A549 (cell line): ENCODE data around the gene TXNRD1. TPM values are rescaled to one million over a fixed set of nuclear protein-coding genes. Genes with fewer than 3 reads are reported as not detected.

ENCODE experiments used
- ATAC-seq, 2 experiments: fragments of 200-7000 bp in 1 of 2; fragments of >200 bp in 1 of 2; cut with Nextera tagmentation in 1 of 2; cut with Tn5 transposase in 1 of 2; 3 replicates each; pipeline versions ENCODE4 v1.8.0 to v1.9.1; 2018 to 2020; ENCODE audit warnings: mild to moderate bottlenecking in 1 of 2, moderate library complexity in 1 of 2
- CTCF ChIA-PET: fragments of 300-600 bp; sonication (Branson Sonifier 250); formaldehyde crosslinking; extraction: SDS; loops from one replicate; lab custom pipeline; 2021; ENCODE audit warnings: antibody characterized with exemption, inconsistent platforms; lab: Yijun Ruan, JAX
- POLR2A ChIA-PET: fragments of 350-600 bp; formaldehyde crosslinking; extraction: SDS; loops from one replicate; lab custom pipeline; 2021; ENCODE audit warnings: antibody characterized with exemption, inconsistent platforms; lab: Yijun Ruan, JAX
- DNase-seq, 2 experiments: peaks; one replicate each; pipeline versions ENCODE4 v3.0.0 to v3.0.0-alpha.2; 2011 to 2016; ENCODE audit warnings: low read depth in 1 of 2, low spot score in 1 of 2
- FAIRE-seq: peaks from 2 replicates; lab custom pipeline; 2011; peaks lifted over from hg19 to GRCh38; lab: Jason Lieb, UNC
- H3K27ac ChIP-seq, 2 experiments: fragments of >200 bp; sonication (Bioruptor Twin); formaldehyde crosslinking; 3 replicates each; pipeline ENCODE4 v1.5.1; 2016 to 2017
- H3K4me1 ChIP-seq: fragments of >200 bp; sonication (Bioruptor Twin); formaldehyde crosslinking; 3 replicates; pipeline ENCODE4 v1.6.1; 2016
- H3K4me2 ChIP-seq: fragments of >200 bp; sonication (Bioruptor Twin); formaldehyde crosslinking; 3 replicates; pipeline ENCODE4 v1.6.1; 2016
- H3K4me3 ChIP-seq: fragments of >200 bp; sonication (Bioruptor Twin); formaldehyde crosslinking; 3 replicates; pipeline ENCODE4 v1.5.1; 2016
- H3K9me3 ChIP-seq: fragments of >200 bp; sonication (Bioruptor Twin); formaldehyde crosslinking; 3 replicates; pipeline ENCODE4 v1.6.1; 2016
- BHLHE40 ChIP-seq: IDR thresholded peaks from 2 replicates; pipeline ENCODE4 v1.6.1; 2012; ENCODE audit warnings: low read depth, low read length, inconsistent platforms
- ESRRA ChIP-seq: fragments of 150-350 bp; IDR thresholded peaks from 2 replicates; pipeline ENCODE4 v1.6.1; 2014; ENCODE audit warnings: mild to moderate bottlenecking, low read length, borderline replicate concordance
- FOSL2 ChIP-seq, 2 experiments: fragments of 450-650 bp in 1 of 2; fragments of >200 bp in 1 of 2; sonication (Bioruptor Twin) in 1 of 2; formaldehyde crosslinking; IDR thresholded peaks; 2 replicates each; pipeline versions ENCODE4 v1.5.0 to v1.6.1; 2016 to 2020; ENCODE audit warnings: mild to moderate bottlenecking in 1 of 2, moderate library complexity in 1 of 2
- GATA3 ChIP-seq: IDR thresholded peaks from 2 replicates; pipeline ENCODE4 v1.6.1; 2012; ENCODE audit warnings: borderline replicate concordance
- JUN ChIP-seq, 2 experiments: fragments of >200 bp; sonication (Bioruptor Twin); formaldehyde crosslinking; IDR thresholded peaks; 2 replicates in 1 of 2; 3 replicates in 1 of 2; pipeline ENCODE4 v1.6.1; 2016 to 2017
- KDM1A ChIP-seq: fragments of 200-600 bp; sonication (generic); IDR thresholded peaks from 2 replicates; pipeline ENCODE4 v1.6.1; 2016; ENCODE audit warnings: low read depth, mild to moderate bottlenecking
- MAFK ChIP-seq: fragments of 450-650 bp; IDR thresholded peaks from 2 replicates; pipeline ENCODE4 v1.6.1; 2014; ENCODE audit not compliant: partially characterized antibody
- MAZ ChIP-seq: fragments of 150-350 bp; IDR thresholded peaks from 2 replicates; pipeline ENCODE4 v1.6.1; 2014; ENCODE audit warnings: antibody characterized with exemption, low read depth, low read length, borderline replicate concordance
- MYC ChIP-seq: IDR thresholded peaks from 2 replicates; pipeline ENCODE4 v1.6.1; 2012; ENCODE audit warnings: mild to moderate bottlenecking, inconsistent platforms, low read length, improper control_type of control experiment, borderline replicate concordance
- NFE2L2 ChIP-seq: fragments of 150-350 bp; conservative IDR thresholded peaks from 2 replicates; pipeline ENCODE4 v1.6.1; 2014; ENCODE audit warnings: low read length
- RARB ChIP-seq: fragments of 250-450 bp; sonication (Bioruptor Pico); IDR thresholded peaks from 2 replicates; pipeline ENCODE4 v1.8.0; 2021; ENCODE audit warnings: mild to moderate bottlenecking, moderate library complexity
- RCOR1 ChIP-seq: fragments of 150-350 bp; IDR thresholded peaks from 2 replicates; pipeline ENCODE4 v1.6.1; 2014; ENCODE audit warnings: antibody characterized with exemption, low read length, low read depth
- SMC3 ChIP-seq: fragments of >200 bp; sonication (Bioruptor Twin); formaldehyde crosslinking; IDR thresholded peaks from 3 replicates; pipeline ENCODE4 v1.6.1; 2018; ENCODE audit warnings: inconsistent platforms
- TFCP2L1 ChIP-seq: fragments of 250-450 bp; sonication (Bioruptor Pico); IDR thresholded peaks from 2 replicates; pipeline ENCODE4 v1.5.0; 2021; ENCODE audit warnings: mild to moderate bottlenecking
- WGBS: methylation state at CpG from one replicate; pipeline ENCODE4 v1.1.6; 2017; ENCODE audit errors: missing lambda C conversion rate; 5-methylcytosine and 5-hydroxymethylcytosine counted together
- polyA plus RNA-seq, 4 experiments: library from polyadenylated mRNA; depleted of rRNA in 3 of 4; stranded (reverse); fragments of >200 nt; fragmentation: RNase III in 1 of 4; extraction: RNeasy Plus Mini Kit Qiagen cat#74134 plus additional on column Dnase treatment in 1 of 4; gene quantifications; 2 replicates in 3 of 4; 3 replicates in 1 of 4; pipeline ENCODE4 v1.2.3, GENCODE V29; 2011 to 2017
- TF ChIP-seq, protein P1 (sequence below): fragments of 250-450 bp; sonication (Bioruptor Pico); IDR thresholded peaks from 2 replicates; pipeline ENCODE4 v1.5.0; 2021; ENCODE audit warnings: mild to moderate bottlenecking, moderate library complexity, borderline replicate concordance
- TF ChIP-seq, protein P2 (sequence below): fragments of 200-600 bp; sonication (generic); IDR thresholded peaks from 2 replicates; pipeline ENCODE4 v1.6.1; 2016; ENCODE audit warnings: antibody characterized with exemption, mild to moderate bottlenecking, moderate library complexity
- TF ChIP-seq, protein P3 (sequence below): fragments of 450-650 bp; IDR thresholded peaks from 2 replicates; pipeline ENCODE4 v1.6.1; 2014; ENCODE audit warnings: antibody characterized with exemption
- TF ChIP-seq, protein P4 (sequence below): fragments of >200 bp; sonication (Bioruptor Twin); formaldehyde crosslinking; IDR thresholded peaks from 3 replicates; pipeline ENCODE4 v1.5.1; 2016

TXNRD1 gene
- polyA plus RNA-seq, 2 of the 4 experiments (the other 2 are of a cell fraction): 899 to 1,230 TPM

DNA sequence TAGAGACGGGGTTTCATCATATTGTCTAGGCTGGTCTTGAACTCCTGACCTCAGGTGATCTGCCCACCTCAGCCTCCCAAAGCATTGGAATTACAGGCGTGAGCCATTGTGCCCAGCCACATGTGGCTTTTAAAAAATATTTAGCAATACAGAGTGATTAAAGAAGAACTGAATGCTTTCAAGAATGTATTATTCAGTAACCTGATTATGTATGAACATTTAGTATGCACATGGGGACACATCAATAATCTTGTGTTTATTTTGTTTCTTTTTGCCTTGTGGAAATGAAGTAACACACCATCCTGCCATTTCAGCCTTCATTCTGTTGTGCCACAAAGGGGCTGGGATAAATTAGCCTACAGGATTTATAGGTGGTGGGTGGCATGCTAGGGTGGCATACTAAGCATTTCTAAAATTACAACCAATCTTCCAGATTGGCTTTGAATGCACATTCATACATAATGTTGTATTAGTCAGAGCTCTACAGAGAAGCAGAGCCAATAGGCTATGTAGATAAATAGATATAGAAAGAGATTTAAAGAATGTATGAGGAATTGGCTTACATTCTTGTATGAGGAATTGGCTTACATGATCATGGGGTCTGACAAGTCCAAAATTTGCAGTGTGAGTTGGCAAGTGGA, 25.5 kb upstream of the TXNRD1 start:
- no peak for FAIRE-seq
- 91% methylated on average over 2 of the region's 2 CpGs for WGBS
- POLR2A ChIA-PET: no interaction called here

DNA sequence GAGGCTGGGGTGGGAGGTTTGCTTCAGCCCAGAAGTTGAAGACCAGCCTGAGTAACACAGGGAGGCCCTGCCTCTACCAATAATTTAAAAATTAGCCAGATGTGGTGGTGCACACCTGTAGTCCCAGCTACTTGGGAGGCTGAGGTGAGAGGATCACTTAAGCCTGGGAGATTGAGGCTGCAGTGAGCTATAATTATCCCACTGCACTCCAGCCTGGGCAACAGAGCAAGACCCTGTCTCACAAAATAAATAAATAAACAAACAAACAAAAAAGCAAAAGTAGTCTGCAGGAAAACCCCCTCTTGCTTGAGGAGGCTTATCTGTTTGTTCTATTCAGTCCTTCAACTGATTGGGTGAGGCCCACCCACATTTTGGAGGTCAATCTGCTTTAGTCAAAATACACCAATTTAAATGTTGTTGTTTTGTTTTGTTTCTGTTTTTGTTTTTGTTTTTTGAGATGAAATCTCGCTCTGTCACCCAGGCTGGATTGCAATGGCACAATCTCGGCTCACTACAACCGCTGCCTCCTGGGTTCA, 24.9 kb upstream of the TXNRD1 start:
- ChIA-PET CTCF (interaction anchor here (1.2 kb wide), 1 partner anchor 11 kb away, joined by 4 read pairs; no protein-coding TSS in a partner anchor), POLR2A (no interaction called here)
- no peak for ATAC-seq
- no peak for DNase-seq
- H3K27ac ChIP-seq: peak overlapping the region in 1 of 2 experiments; percentile 57; a peak in 3 of 6 replicates
- H3K4me2 ChIP-seq: no peak overlapping the region
- no peak for FAIRE-seq
- H3K4me3 ChIP-seq: no peak overlapping the region
- H3K9me3 ChIP-seq: no peaks in the 10 kb centered on the region
- 93% methylated on average over 3 of the region's 3 CpGs for WGBS
- H3K4me1 ChIP-seq: peaks cover 11% of the 10 kb centered on the region; the same call in 1 of the 3 replicates
- peak; percentile 64; the same call in 1 of the 2 replicates for TF ChIP-seq KDM1A
- TF ChIP-seq, protein P1, sequence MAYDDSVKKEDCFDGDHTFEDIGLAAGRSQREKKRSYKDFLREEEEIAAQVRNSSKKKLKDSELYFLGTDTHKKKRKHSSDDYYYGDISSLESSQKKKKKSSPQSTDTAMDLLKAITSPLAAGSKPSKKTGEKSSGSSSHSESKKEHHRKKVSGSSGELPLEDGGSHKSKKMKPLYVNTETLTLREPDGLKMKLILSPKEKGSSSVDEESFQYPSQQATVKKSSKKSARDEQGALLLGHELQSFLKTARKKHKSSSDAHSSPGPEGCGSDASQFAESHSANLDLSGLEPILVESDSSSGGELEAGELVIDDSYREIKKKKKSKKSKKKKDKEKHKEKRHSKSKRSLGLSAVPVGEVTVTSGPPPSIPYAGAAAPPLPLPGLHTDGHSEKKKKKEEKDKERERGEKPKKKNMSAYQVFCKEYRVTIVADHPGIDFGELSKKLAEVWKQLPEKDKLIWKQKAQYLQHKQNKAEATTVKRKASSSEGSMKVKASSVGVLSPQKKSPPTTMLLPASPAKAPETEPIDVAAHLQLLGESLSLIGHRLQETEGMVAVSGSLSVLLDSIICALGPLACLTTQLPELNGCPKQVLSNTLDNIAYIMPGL (CRISPR knock-in tag): no peak
- TF ChIP-seq, all 56 proteins: peak for 1

More for the DNA sequence above, 25.5 kb upstream of the TXNRD1 start:
- CTCF ChIA-PET: interaction anchor here (1.2 kb wide), 1 partner anchor 11 kb away, joined by 4 read pairs; no protein-coding TSS in a partner anchor
- peaks cover 11% of the 10 kb centered on the region; the same call in 1 of the 3 replicates for H3K4me1 ChIP-seq
- no peaks in the 10 kb centered on the region for H3K9me3 ChIP-seq
- TF ChIP-seq RCOR1: no peak
- peak; percentile 49; the same call in 1 of the 2 replicates for TF ChIP-seq GATA3
- ATAC-seq (peak in 1 of 2 experiments; percentile 55; a peak in 3 of 6 replicates), DNase-seq (no peak)
- peak overlapping the region in 1 of 2 experiments; percentile 57; a peak in 3 of 6 replicates for H3K27ac ChIP-seq
- H3K4me2 ChIP-seq: no peak overlapping the region
- H3K4me3 ChIP-seq: no peak overlapping the region

DNA sequence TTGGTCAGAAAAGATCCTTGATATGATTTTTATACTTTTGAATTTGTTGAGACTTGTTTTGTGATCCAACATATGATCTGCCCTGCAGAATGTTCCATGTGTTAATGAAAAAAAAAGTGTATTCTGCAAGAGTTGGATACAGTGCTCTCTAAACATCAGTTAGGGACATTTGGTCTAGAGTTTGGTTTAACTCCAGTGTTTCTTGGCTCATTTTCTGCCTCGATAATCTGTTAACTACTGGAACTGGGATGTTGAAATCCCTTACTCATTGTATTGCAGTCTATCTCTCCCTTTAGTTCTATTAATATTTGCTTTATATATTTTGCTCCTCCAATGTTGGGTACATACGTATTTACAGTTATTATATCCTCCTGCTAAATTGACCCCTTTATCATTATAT, 18.3 kb upstream of the TXNRD1 start:
- Histone ChIP-seq H3K4me1 (peaks cover 5% of the 10 kb centered on the region; the same call in 1 of the 3 replicates), H3K27ac (no peak overlapping the region), H3K4me2 (no peak overlapping the region), H3K9me3 (peaks cover 21% of the 10 kb centered on the region), H3K4me3 (no peak overlapping the region)
- ATAC-seq: no peak
- ChIA-PET POLR2A (no interaction called here), CTCF (no interaction called here)
- DNase-seq: no peak
- 79% methylated on average over 2 of the region's 2 CpGs for WGBS
- peak; percentile 36 for FAIRE-seq
- no peak for TF ChIP-seq TFCP2L1
- no peak for TF ChIP-seq MAFK
- no peak for TF ChIP-seq JUN (IDR thresholded peaks at IDR 0.05)
- TF ChIP-seq FOSL2 (IDR thresholded peaks at IDR 0.05): no peak
- no peak for TF ChIP-seq FOSL2 (CRISPR knock-in tag; IDR thresholded peaks at IDR 0.05)
- no peak for TF ChIP-seq KDM1A
- TF ChIP-seq ESRRA: no peak
- TF ChIP-seq BHLHE40: no peak
- TF ChIP-seq SMC3: no peak
- TF ChIP-seq, protein P1 (CRISPR knock-in tag): no peak
- TF ChIP-seq MYC: no peak
- TF ChIP-seq NFE2L2: no peak
- no peak for TF ChIP-seq RARB (CRISPR knock-in tag)
- TF ChIP-seq, protein P2, sequence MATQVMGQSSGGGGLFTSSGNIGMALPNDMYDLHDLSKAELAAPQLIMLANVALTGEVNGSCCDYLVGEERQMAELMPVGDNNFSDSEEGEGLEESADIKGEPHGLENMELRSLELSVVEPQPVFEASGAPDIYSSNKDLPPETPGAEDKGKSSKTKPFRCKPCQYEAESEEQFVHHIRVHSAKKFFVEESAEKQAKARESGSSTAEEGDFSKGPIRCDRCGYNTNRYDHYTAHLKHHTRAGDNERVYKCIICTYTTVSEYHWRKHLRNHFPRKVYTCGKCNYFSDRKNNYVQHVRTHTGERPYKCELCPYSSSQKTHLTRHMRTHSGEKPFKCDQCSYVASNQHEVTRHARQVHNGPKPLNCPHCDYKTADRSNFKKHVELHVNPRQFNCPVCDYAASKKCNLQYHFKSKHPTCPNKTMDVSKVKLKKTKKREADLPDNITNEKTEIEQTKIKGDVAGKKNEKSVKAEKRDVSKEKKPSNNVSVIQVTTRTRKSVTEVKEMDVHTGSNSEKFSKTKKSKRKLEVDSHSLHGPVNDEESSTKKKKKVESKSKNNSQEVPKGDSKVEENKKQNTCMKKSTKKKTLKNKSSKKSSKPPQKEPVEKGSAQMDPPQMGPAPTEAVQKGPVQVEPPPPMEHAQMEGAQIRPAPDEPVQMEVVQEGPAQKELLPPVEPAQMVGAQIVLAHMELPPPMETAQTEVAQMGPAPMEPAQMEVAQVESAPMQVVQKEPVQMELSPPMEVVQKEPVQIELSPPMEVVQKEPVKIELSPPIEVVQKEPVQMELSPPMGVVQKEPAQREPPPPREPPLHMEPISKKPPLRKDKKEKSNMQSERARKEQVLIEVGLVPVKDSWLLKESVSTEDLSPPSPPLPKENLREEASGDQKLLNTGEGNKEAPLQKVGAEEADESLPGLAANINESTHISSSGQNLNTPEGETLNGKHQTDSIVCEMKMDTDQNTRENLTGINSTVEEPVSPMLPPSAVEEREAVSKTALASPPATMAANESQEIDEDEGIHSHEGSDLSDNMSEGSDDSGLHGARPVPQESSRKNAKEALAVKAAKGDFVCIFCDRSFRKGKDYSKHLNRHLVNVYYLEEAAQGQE: no peak
- TF ChIP-seq, protein P3, sequence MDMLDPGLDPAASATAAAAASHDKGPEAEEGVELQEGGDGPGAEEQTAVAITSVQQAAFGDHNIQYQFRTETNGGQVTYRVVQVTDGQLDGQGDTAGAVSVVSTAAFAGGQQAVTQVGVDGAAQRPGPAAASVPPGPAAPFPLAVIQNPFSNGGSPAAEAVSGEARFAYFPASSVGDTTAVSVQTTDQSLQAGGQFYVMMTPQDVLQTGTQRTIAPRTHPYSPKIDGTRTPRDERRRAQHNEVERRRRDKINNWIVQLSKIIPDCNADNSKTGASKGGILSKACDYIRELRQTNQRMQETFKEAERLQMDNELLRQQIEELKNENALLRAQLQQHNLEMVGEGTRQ: no peak
- TF ChIP-seq, protein P4, sequence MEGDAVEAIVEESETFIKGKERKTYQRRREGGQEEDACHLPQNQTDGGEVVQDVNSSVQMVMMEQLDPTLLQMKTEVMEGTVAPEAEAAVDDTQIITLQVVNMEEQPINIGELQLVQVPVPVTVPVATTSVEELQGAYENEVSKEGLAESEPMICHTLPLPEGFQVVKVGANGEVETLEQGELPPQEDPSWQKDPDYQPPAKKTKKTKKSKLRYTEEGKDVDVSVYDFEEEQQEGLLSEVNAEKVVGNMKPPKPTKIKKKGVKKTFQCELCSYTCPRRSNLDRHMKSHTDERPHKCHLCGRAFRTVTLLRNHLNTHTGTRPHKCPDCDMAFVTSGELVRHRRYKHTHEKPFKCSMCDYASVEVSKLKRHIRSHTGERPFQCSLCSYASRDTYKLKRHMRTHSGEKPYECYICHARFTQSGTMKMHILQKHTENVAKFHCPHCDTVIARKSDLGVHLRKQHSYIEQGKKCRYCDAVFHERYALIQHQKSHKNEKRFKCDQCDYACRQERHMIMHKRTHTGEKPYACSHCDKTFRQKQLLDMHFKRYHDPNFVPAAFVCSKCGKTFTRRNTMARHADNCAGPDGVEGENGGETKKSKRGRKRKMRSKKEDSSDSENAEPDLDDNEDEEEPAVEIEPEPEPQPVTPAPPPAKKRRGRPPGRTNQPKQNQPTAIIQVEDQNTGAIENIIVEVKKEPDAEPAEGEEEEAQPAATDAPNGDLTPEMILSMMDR: no peak
- TF ChIP-seq MAZ: no peak
